Neural progenitor cell (in vitro differentiated cells): ENCODE measurements around the gene SDK2.

Source experiments
- CTCF ChIP-seq: fragments of 200-600 bp; sonication (generic); IDR thresholded peaks from 2 replicates; pipeline ENCODE4 v1.5.1; 2017; ENCODE audit warnings: antibody characterized with exemption, mild to moderate bottlenecking
- EZH2 ChIP-seq: fragments of 200-600 bp; sonication (generic); IDR thresholded peaks from 2 replicates; pipeline ENCODE4 v1.6.1; 2017; ENCODE audit warnings: antibody characterized with exemption, mild to moderate bottlenecking, moderate library complexity
- EZH2phosphoT487 ChIP-seq: fragments of 200-600 bp; sonication (generic); IDR thresholded peaks from 2 replicates; pipeline ENCODE4 v1.6.1; 2017; ENCODE audit warnings: antibody characterized with exemption

- TF ChIP-seq CTCF (no peak), EZH2 (no peak), EZH2phosphoT487 (no peak)
Measured at GRCh38 chr17:73394512-73395450, 249.5 kb downstream of the SDK2 start.
